GM21619 (cell line): ENCODE results near the gene UBE2N.
"Not testable (repeated sequence)": the region's sequence is repeated elsewhere in the genome, so short reads cannot be mapped to it uniquely, and the experiment has no call there.

Source experiments
- ATAC-seq: cut with Tn5 transposase; IDR thresholded peaks from one replicate; pipeline ENCODE4 v1.9.1; 2021; ENCODE audit not compliant: unreplicated experiment

The UBE2N gene

DNA sequence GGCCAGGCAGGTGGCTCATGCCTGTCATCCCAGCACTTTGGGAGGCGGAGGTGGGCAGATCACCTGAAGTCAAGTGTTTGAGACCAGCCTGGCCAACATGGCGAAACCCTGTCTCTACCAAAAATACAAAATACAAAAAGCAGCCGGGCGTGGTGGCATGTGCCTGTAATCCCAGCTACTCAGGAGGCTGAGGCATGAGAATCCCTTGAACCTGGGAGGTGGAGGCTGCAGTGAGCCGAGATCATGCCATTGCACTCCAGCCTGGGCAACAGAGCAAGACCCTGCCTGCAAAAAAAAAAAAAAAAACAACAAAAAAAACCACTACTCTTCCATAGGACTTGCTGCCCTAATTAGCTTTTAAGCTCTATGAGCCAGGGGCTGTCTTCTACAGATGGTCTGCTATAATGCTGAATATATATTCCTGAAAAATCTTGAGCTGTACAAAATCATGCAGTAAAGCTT is 59.7 kb downstream of the UBE2N start:
- ATAC-seq: not testable (repeated sequence)

DNA sequence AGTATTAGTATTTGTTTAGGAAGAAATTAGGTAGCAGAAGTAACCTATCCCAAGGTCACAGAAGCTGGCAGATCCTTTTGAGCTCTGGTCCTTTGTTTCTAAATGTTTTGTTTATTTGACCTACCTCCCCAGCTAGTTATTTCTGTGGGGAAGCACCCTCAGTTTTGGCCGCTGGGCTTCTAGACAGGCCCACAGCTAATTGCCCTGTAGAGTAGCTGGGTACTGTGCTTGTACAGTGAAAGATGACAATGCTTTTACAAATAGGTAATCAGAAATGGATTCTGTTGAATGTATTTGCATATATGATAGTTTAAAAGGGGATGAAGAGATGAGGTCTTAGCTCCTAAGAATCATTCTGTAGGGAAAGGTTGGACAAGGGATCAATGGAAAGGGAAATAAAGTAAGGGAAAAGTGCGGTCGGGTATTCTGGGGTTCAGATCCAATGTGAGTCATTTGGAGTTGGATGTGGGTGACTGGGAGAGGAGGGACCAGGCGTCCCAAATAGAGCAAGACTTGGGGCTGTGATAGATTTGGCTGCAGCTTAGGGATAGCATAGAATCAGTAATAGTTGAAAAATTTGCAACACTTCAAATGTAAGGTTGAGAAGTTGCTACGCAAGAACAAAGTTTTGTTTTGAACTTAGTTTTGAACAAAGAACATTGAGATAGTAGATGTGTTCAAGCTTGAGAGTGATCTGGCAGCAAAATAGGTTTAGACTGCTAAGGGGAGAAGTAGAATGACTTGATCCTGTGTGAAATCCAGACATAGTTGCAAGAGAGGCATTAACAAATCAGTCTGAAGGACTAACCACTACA is 60.4 kb downstream of the UBE2N start:
- no peak for ATAC-seq

DNA sequence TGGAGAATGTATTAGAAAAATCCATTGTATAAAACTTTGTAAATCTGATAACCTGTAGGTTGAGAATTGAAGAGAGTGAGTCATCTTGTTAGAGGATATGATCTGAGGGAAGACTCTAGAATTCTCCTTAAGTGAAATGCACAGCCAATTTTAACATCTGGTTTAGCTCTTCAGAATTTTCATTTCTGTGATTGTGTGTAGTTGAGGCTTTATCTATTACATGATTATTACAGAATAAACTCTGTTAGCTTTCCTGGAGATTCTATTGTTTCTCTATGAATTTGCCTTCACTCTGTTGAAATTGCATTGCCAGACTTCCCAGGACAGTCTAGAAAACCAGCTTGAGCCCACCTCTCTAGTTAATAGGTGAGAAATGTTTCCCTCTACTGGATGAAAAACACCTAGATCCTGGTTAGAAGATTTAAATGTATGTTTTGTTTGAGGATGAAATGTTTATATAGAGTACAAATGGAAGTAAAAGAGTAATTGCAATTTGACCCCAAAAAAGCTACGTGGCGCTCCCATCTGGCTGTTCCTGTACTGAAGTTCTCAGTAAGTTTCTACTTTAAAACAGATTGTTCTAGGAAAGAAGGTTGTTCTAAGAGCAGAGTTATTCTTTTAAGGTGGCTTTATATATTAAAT is 61.1 kb downstream of the UBE2N start:
- ATAC-seq: no peak

DNA sequence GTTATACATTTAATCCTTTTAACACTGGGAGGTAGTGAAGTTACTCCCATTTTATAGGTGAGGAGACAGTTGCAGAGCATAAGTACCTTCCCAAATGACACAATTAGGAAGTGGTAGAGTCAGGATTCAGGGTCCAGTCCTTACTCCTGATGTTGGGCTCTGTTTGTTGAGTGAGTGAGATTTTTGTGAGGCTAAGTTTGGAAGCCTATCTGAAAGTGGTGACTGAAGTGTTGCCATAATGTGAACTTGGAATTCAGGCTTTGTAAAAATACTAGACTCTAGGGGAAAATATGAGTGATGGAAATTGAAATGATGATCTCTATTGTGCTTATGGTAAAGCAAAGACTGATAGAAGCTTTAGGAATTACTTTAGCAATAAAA is 61.8 kb downstream of the UBE2N start:
- ATAC-seq: no peak

DNA sequence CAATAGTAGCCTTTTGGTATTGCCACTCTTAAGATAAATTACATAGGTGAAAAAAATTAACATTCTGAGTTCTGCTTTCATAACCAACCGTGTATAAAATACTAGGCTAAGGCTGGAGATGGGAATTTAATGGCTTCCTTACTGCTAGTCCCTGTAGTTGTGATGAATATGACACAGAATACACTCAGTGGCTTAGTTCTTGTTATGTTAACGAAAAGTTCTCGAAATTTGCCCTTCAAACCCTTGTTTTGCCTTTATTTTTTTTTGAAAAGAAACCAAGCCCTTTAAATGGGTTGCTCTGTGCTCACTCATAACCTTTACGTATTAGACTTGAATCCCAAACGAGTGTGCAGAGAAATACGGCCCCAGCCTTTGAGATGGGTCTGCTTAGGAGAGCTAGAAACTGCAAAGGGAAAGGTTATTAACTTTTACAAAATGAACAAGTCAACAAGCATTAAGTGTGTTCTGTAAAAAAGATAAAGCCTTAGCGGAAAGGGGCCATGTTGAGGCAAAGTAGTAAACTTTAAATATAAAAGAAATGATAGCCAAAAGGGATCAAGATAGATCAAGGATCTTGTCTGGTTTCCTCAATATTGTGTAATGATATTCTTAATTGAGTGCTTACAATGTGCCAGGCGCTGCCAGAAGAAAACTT is 62.3 kb downstream of the UBE2N start:
- ATAC-seq: no peak

DNA sequence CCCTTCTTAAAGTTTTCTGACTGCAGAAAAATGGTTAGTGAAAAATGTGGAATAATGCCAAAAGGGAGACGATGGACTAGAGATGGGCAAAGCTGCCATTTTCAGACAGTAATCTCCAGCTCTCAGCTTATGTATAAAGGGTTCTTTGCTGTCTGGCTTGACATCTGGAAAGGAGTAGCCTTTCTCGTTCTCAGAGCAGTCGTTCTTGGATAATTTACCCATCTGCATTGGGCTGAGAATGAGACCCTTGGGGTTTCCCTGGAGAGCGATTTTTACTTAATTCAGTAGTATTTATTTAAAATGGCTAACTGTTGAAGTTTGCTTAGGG is 62.8 kb downstream of the UBE2N start:
- no peak for ATAC-seq

DNA sequence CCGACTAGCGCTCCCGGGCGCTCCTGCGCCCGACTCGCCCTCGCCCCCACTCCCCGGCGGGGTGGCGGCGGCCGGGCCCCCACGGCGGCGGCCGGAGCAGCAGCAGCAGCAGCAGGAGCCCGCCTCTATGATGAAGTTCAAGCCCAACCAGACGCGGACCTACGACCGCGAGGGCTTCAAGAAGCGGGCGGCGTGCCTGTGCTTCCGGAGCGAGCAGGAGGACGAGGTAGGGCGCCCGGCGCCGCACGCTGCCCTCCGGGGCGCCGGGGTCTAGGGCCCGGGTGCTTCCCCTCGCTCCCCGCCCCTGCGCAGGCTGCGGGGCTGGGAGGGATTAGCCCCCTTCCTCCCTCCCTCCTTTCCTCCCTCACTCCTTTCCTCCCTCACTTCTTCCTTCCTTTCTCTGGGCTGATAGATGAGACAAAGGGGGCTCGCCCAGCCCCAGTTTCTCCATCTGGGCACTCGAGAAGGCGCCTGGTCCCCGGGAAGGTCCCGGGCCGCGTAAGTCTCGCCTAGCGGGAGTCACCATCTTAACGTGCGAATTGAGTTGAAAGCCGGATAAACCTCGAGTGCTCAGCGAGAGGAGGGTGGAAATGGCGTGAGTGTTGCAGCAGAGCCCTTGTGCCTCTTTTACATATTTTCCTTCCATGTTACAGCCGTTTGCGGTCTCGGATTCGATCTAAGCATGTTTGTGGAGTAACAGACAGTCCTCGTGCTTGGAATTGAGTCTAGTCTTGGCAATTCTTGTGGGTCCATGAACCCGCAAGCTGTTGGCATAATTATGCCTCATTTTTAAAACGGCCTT is 63.4 kb downstream of the UBE2N start:
- ATAC-seq: peak; percentile 32

DNA sequence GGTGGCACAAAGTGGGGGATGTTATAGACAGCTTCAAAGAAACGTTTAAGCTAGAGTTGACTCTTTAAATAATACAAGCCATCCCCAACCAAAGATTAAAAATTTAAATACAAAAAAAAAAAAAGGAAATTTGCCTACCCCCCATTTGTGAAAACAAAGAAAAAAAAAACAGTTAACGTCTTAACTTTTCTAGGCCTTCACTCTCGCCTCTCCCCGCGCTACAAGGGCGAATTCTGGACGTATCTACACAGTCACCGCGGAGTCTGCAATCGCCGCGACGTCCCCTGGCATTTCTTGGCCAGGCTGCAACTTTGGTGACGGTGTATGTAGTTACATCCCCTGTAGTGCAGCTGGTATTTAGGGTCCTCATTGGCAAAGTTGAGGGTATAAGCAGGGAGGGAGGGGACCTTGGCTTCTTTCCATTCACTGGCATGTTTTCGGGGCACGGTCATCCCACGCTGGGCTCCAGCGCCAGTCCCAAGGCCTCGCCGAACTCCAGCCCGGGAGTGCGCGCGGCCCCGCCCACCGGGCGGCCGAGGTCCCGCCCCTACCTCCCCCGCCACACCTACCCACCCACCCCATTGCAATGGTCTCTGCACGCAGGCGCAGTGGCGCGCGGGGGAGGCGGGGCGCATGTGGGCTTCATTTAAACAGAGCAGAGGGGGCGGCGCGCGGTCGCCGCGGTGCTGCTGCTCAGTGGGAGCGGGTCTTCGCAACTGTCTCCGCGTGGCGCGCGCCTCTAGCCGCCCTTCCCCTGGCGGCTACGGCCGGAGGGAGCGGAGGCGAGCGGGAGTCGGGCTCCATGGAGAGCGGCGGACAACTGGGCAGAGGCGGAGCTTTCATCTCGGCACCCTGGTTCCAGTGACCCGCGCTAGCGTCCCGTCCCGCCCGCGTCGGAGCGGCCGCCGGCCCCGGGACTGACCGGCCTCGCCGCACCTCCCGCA is 64.2 kb downstream of the UBE2N start, which contains the start of gene NUDT4:
TSS of gene NUDT4 (plus strand) at position 674 of the 944 bp plus-strand sequence. CDS start 398 bp downstream, outside the sequence.
- peak; percentile 68 for ATAC-seq

DNA sequence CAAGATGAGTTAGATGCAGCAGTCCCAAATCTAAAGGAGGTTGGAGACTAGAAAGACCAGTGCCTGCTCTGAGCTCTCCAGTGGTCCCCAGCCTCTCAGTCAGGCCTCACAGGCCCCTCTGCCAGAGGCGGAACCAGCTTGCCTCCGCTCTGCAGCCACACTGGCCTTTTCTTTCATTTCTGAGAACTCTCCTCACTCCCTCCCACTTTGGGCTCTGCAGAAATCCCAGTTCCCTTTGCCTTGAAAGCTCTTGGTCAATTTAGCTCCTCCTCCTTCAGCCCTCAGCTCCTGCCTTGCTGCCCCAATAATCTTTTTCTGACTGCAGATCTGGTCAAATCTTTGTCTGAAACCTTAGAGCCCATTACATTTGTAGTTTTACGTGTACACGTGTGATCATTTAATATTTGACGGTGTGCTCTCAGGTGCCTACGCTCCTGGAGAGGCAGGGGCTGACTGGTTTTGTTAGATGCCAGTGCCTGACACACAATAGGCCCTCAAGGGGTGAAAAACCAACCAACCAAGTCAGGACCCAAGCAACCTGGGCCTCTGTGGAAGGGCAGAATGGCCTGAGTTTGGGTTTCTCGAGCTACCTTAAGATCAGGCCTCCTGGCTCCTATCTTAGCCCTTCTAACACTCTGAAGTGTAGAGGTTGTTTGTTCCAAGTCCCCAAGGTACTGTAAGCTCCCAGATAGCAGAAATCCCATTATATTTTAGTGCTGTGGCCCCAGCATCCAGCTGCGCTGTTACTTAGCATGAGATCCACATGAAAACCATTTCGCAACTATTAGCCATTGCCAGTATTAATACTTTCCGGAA is 65.1 kb downstream of the UBE2N start:
- no peak for ATAC-seq

DNA sequence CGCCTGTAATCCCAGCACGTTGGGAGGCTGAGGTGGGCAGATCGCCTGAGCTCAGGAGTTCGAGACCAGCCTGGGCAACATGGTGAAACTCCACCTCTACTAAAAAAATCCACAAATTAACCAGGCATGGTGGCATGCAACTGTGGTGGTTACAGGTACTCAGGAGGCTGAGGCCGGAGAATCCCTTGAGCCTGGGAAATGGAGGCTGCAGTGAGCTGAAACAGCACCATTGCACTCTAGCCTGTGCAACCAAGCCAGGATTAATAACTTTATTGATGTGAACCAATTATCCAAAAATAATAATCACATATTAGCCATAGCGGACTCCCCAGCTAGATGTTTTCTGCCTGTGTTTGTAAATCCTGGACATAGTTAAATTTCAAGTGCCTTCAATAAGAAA is 65.8 kb downstream of the UBE2N start:
- ATAC-seq: no peak

DNA sequence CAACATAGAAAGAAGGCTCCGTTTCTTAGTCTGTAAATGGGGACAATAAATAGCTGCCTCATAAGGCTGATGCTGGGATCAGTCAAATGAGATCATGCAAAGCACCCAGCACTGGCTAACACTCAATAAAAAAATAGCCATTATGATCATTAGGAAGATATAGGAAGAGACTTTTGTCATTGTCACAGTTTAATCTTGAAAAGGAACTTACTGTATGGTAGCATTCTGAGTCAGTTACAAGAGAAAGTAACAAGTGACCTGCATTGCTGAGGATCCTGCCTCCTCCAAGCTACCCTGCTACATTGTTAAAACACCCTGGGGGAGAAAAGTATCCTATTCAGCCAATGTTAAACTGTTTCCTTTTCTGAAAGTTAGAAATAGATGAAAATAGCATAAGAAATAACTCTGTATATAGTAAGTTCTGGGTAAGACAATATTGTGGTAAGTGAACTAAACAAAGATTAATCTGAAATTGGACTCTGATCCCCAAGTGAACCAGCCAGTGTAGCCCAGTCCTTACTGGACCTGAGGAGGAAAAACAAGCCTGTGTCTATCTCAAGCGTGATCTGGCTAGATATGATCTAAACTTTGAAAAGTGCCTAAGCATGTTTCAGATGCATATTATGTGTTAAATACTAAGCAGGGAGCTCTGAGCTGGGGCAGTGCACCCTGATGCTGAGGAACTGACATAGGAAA is 67.6 kb downstream of the UBE2N start:
- ATAC-seq: no peak

DNA sequence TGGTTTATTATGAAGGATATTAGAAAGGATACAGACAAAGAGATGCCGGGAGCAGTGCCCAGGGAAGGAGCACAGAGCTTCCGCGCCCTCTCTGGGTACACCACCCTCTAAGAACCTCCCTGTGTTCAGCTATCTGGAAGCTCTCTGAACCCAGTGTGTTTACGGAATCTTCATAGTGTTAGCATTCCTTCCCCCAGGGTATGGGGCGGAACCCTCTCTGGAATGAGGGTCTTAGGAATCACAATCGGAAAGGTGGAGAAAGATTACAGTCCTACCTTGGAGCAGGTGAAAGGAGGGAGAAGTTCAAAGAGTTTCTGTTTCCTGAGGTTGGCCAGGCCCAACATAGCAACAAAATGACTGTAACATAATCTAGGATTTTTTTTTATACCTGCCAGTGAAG is 70.8 kb downstream of the UBE2N start:
- no peak for ATAC-seq

DNA sequence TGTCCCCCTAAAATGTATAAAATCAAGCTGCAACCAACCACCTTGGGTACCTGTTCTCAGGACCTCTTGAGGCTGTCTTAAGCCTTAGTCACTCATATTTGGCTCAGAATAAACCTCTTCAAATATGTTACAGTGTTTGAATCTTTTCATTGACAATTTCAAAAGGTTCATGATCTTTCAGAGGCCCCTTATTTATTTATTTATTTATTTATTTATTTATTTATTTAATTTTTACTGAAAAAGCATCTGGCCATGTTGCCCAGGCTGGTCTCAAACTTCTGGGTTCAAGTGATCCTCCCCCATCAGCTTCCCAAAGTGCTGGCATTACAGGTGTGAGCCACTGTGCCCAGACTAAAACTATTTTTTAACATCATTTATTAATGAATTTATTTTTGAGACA is 72.2 kb downstream of the UBE2N start:
- no peak for ATAC-seq

DNA sequence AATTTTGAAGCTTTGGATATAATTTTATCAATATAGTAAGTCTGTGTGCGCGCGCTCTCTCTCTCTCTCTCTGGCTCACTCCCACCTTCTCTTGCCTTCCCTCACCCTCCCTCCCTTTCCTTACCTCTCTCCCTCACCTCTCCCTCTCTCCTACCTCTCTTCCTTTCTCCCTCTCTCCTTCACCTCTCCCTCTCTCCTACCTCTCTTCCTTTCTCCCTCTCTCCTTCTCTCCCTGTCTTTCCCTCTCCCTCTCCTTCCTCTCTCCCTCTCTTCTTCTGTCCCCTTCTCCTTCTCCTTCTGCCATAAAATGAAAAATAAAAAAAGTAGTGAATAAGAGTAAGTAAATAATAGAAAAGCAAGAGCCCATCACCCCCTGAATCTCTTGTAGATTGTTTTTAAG is 73.0 kb downstream of the UBE2N start:
- no peak for ATAC-seq

DNA sequence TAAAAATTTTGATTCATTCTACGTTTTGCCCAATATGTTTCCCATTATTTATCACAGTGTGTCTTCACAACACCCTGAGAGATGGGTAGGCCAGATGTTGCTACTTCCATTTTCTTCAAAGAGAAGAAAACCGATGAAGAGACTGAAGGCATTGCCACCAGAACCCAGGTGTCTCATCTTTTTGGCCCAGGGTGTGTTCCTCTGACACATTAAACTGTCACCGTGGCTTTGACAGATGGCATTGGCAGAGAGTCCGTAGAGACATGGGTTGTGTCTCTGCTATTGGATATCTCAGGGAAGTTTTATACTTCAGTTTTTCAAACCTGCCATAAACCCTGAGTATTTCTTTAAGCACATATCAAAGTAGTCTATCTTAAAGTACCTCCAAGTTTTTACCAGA is 75.3 kb downstream of the UBE2N start:
- no peak for ATAC-seq

DNA sequence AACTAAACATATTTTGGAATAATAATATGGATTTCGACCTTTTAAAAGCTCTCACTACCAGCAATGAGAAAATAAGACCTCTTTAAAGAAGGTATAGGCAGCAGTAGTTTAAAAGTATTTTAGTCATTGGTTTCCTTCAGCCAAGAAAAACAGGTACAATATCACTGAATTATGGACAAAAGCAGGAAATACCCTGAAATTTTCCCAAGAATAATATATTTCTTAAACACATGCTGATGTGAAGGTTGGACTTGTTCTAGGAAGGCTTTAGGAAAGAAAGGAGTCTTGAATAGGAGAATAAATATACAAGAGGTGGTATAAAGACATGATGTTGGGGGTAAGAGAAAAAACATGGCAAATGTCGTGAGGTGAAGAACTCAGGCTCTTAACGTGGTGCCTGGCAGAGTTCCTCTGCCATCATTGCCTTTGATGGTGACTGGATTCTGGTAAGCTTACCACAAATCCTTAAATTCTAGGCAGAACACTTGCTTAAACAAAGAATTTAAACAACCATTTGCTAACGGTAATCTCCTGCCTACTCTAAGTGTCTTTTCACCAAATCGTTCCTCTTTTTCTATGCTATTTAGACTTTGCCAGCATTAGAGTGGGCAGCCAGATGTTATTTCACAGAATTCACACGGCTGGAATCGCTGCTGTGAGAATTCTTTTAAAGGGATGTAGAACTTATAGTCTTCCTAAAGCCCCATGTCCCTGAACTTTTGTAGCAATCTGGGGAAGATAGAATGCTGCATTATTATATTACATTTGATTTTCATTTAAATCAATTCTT is 75.9 kb downstream of the UBE2N start:
- ATAC-seq: no peak

DNA sequence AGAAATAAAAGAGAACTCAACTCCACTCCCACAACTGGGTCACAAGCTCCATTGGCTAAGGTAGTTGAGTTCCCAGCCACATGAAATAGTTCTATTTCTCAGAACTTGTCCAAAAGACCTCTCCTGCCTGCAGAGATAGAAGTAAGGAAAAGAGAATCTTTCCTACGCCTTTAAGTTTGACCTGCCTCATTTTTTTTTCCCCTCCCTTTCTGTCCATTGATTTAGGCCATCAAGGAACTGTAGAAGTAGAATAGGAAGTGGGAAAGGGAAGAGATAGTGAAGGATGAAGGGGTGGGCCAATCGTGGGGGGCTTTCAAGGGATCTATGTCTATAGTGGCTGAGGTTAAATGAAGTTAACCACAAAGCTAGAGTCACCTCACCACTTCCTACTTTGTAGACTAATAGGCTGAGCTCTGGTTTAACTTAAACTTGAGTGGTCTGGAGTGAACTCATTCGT is 77.9 kb downstream of the UBE2N start:
- peak; percentile 71 for ATAC-seq
